Ovary (tissue), 3 donors: ENCODE results near the gene CDC26.

ENCODE experiments used
- POLR2A ChIP-seq: fragments of 450-650 bp; IDR thresholded peaks from one replicate; pipeline ENCODE4 v1.6.1; 2017; ENCODE audit warnings: antibody characterized with exemption, mild to moderate bottlenecking, moderate library complexity
- TF ChIP-seq, protein P1 (sequence below), 3 donors: fragments of 450-650 bp in 2 of 3; fragments of 200-600 bp in 1 of 3; IDR thresholded peaks; one replicate each; pipeline versions ENCODE4 v1.5.1 to v1.8.0; 2016 to 2022; ENCODE audit warnings: antibody characterized with exemption in 3 of 3, mild to moderate bottlenecking in 1 of 3
- donor health status: DM: no; HTN: no; CAD: no.

DNA sequence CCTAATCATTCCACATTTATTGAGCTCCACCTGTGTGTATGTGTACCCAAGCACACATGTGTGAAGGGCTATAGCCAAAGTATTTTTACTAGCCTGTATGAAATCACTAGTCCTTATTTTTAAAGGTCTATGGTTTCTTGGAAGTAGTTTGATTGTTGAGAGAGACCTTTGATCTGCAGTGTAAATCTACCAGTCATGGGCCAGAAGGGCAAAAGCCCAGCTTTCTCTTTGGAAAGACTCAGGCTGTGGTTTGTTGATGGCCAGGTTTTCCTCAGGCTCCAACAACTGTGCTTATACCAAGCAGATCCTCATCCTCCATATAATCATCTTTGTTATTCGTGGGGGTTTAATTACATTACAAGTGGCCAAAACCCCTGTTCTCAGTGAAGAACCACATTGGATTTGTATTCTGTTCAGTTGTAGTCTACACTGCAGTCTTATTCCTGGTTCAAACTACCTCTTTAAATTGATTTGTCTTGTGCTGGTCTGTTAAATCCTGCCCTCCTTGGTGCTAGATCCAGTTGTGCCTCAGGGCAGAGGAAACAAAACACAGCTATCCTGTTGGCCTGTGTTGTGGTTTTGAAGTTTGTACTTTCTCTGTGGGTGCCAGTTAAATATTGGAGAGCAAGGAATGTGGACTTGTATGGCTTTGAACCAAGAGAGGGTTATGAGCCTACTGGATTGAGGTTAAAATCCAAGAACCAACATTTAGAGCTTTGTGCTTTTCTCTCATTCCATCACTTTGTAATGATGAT is 13.3 kb downstream of the CDC26 start:
- TF ChIP-seq, protein P1, sequence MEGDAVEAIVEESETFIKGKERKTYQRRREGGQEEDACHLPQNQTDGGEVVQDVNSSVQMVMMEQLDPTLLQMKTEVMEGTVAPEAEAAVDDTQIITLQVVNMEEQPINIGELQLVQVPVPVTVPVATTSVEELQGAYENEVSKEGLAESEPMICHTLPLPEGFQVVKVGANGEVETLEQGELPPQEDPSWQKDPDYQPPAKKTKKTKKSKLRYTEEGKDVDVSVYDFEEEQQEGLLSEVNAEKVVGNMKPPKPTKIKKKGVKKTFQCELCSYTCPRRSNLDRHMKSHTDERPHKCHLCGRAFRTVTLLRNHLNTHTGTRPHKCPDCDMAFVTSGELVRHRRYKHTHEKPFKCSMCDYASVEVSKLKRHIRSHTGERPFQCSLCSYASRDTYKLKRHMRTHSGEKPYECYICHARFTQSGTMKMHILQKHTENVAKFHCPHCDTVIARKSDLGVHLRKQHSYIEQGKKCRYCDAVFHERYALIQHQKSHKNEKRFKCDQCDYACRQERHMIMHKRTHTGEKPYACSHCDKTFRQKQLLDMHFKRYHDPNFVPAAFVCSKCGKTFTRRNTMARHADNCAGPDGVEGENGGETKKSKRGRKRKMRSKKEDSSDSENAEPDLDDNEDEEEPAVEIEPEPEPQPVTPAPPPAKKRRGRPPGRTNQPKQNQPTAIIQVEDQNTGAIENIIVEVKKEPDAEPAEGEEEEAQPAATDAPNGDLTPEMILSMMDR (IDR thresholded peaks at IDR 0.05), result no peak
- TF ChIP-seq POLR2A, result no peak
